ENCODE results near the gene NUDT9. TPM values are rescaled to one million over a fixed set of nuclear protein-coding genes. Genes with fewer than 3 reads are reported as not detected.
"Not testable (repeated sequence)": the region's sequence is repeated elsewhere in the genome, so short reads cannot be mapped to it uniquely, and the experiment has no call there.

The NUDT9 gene
- polyA plus RNA-seq, 1 of the 3 experiments (the other 2 are of a cell fraction) = 21.8 TPM

DNA sequence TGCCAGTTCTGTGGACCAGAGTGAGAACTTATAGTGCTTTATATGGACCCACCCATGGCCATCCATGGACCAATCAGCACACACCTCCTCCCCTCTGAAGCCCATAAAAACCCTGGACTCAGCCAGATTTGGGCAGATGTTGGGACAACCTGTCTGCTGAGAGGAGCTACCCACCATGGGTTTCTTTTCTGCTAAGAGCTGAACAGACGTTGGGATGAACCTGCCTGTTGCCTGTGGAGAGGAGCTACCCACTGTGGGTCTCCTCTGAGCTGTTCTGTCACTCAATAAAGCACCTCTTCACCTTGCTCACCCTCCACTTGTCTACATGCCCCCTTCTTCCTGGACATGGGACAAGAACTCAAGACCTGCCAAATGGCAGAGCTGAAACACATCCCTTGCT is 22.4 kb upstream of the NUDT9 start (continued):
- no peak for TF ChIP-seq MEF2A (IDR thresholded peaks at IDR 0.05; ENCODE audit: borderline replicate concordance, low read depth)
- TF ChIP-seq GATA2 (CRISPR knock-in tag; IDR thresholded peaks at IDR 0.05) = no peak

DNA sequence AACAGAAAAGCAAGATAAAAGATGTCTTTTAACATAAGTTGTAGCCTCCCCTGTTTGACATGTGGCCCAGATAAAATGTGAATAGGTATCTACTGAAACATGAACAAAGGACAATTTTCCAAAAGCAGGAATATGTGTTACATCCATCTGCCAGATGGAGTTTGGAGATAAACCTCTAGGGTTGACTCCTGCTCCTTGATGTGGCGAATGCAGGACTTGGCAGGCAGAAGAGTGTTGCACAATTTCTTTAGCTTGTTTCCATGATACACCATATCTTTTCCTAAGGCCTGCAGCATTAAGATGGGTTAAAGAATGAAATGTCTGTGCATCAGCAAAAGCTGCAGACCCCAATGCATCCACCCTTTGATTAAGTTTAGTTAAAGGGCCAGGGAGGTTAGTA is 18.6 kb upstream of the NUDT9 start:
- CTCF ChIA-PET; H3K79me2 ChIP-seq (ENCODE audit: insufficient read depth); DNase-seq; H3K4me3 ChIP-seq (ENCODE audit: low read depth in 2 of 2, low read length in 1 of 2); H3K9me2 ChIP-seq; H4K20me1 ChIP-seq (ENCODE audit: insufficient read depth); H2AFZ ChIP-seq (ENCODE audit: low read depth); POLR2A ChIA-PET; H3K9ac ChIP-seq; H3K27me3 ChIP-seq (ENCODE audit: insufficient read depth); H3K4me2 ChIP-seq; H3K36me3 ChIP-seq (replicated peaks in 1 of 2; ENCODE audit: control insufficient read depth in 1 of 2, insufficient read depth in 2 of 2, low read length in 1 of 2); H3K9me3 ChIP-seq; H3K4me1 ChIP-seq (ENCODE audit: control insufficient read depth in 1 of 2, insufficient read depth in 2 of 2, low read depth in 1 of 2, low read length in 1 of 2); H3K27ac ChIP-seq (ENCODE audit: low read depth in 2 of 2, low read length in 1 of 2); H3F3A ChIP-seq (replicated peaks; ENCODE audit: insufficient read depth): not testable (repeated sequence)
- WGBS (ENCODE audit: low lambda C conversion rate) = 37% methylated on average over 1 of the region's 1 CpG

- no peak for DNase-seq
- H3K9me2 ChIP-seq = no peaks in the 10 kb centered on the region
- H3K4me2 ChIP-seq = no peak overlapping the region
- no peak overlapping the region for H3K4me3 ChIP-seq (ENCODE audit: low read depth in 2 of 2, low read length in 1 of 2)
- no peaks in the 10 kb centered on the region for H3K79me2 ChIP-seq (ENCODE audit: insufficient read depth)
- ChIA-PET CTCF (interaction anchor here (0.8 kb wide), 1 partner anchor 1059 kb away, joined by 3 read pairs; no protein-coding TSS in a partner anchor), POLR2A (no interaction called here)
- 63% methylated on average over 5 of the region's 5 CpGs for WGBS (ENCODE audit: low lambda C conversion rate)
- no peaks in the 10 kb centered on the region for H3K36me3 ChIP-seq (replicated peaks in 1 of 2; ENCODE audit: control insufficient read depth in 1 of 2, insufficient read depth in 2 of 2, low read length in 1 of 2)
- no peaks in the 10 kb centered on the region for H4K20me1 ChIP-seq (ENCODE audit: insufficient read depth)
- H3K9ac ChIP-seq = no peak overlapping the region
- no peaks in the 10 kb centered on the region for H3K27me3 ChIP-seq (ENCODE audit: insufficient read depth)
- no peak overlapping the region for H3K27ac ChIP-seq (ENCODE audit: low read depth in 2 of 2, low read length in 1 of 2)
- no peaks in the 10 kb centered on the region; the same call in 1 of the 2 replicates for H3K9me3 ChIP-seq
- H3K4me1 ChIP-seq (ENCODE audit: control insufficient read depth in 1 of 2, insufficient read depth in 2 of 2, low read depth in 1 of 2, low read length in 1 of 2) = no peaks in the 10 kb centered on the region
- TF ChIP-seq, protein P1, sequence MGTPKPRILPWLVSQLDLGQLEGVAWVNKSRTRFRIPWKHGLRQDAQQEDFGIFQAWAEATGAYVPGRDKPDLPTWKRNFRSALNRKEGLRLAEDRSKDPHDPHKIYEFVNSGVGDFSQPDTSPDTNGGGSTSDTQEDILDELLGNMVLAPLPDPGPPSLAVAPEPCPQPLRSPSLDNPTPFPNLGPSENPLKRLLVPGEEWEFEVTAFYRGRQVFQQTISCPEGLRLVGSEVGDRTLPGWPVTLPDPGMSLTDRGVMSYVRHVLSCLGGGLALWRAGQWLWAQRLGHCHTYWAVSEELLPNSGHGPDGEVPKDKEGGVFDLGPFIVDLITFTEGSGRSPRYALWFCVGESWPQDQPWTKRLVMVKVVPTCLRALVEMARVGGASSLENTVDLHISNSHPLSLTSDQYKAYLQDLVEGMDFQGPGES (IDR thresholded peaks at IDR 0.05; ENCODE audit: low read depth, low read length) = no peak
- no peak overlapping the region for H2AFZ ChIP-seq (ENCODE audit: low read depth)
- H3F3A ChIP-seq (replicated peaks; ENCODE audit: insufficient read depth) = no peaks in the 10 kb centered on the region
These were observed 17.1 kb upstream of the NUDT9 start for GRCh38 chr4:87405211-87405820.

DNA sequence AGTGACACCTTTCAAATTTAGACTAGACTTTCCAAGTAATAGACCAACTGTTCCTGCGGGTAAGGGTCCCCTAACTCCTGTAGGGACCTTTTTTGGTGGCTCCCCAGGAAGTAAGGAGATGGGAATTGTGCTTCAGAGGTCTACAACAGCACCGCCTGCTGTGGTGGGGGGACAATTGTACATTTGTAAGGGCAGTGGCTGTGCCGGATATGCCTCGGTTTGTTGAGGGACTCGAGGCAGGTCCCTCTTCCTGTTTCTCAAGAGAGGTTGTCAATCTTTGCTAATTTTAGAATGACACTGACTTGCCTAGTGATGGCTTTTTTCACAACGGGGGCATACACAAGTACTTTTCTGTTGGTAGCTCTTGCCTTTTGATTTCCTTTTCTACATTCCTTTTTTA is 15.9 kb upstream of the NUDT9 start:
- Histone ChIP-seq H3F3A (replicated peaks; ENCODE audit: insufficient read depth) (no peaks in the 10 kb centered on the region), H3K9ac (no peak overlapping the region), H3K4me3 (ENCODE audit: low read depth in 2 of 2, low read length in 1 of 2) (no peak overlapping the region), H3K36me3 (replicated peaks in 1 of 2; ENCODE audit: control insufficient read depth in 1 of 2, insufficient read depth in 2 of 2, low read length in 1 of 2) (no peaks in the 10 kb centered on the region), H3K27me3 (ENCODE audit: insufficient read depth) (no peaks in the 10 kb centered on the region), H3K9me3 (no peaks in the 10 kb centered on the region; the same call in 1 of the 2 replicates), H3K9me2 (no peaks in the 10 kb centered on the region), H3K27ac (ENCODE audit: low read depth in 2 of 2, low read length in 1 of 2) (no peak overlapping the region), H3K4me1 (ENCODE audit: control insufficient read depth in 1 of 2, insufficient read depth in 2 of 2, low read depth in 1 of 2, low read length in 1 of 2) (no peaks in the 10 kb centered on the region), H3K4me2 (no peak overlapping the region), H3K79me2 (ENCODE audit: insufficient read depth) (no peaks in the 10 kb centered on the region), H4K20me1 (ENCODE audit: insufficient read depth) (no peaks in the 10 kb centered on the region), H2AFZ (ENCODE audit: low read depth) (0 out of 2 replicates have a peak overlapping the region, but pooled peaks have one; percentile 41)
- ChIA-PET POLR2A (no interaction called here), CTCF (interaction anchor here (1.1 kb wide), 1 partner anchor 30 kb away, joined by 3 read pairs; no protein-coding TSS in a partner anchor)
- no peak for DNase-seq
- 61% methylated on average over 6 of the region's 6 CpGs for WGBS (ENCODE audit: low lambda C conversion rate)
- TF ChIP-seq TAF1 (IDR thresholded peaks at IDR 0.05; ENCODE audit: borderline replicate concordance, low read depth, low read length) = no peak
- TF ChIP-seq SMC3 (IDR thresholded peaks at IDR 0.05; ENCODE audit: low read depth, low read length) = no peak
- no peak for TF ChIP-seq CTCF (IDR thresholded peaks at IDR 0.05)
- TF ChIP-seq, protein P1 (IDR thresholded peaks at IDR 0.05; ENCODE audit: low read depth, low read length) = no peak
- TF ChIP-seq TCF12 (IDR thresholded peaks at IDR 0.05) = no peak
- TF ChIP-seq FOXJ3 (CRISPR knock-in tag; IDR thresholded peaks at IDR 0.05) = no peak
- TF ChIP-seq FOSL2 (IDR thresholded peaks at IDR 0.05; ENCODE audit: borderline replicate concordance, low read depth) = no peak
- TF ChIP-seq GABPA (IDR thresholded peaks at IDR 0.05; ENCODE audit: low read depth) = no peak
- TF ChIP-seq EP300 (IDR thresholded peaks at IDR 0.05; ENCODE audit: borderline replicate concordance in 1 of 2, low read depth in 1 of 2, low read length in 1 of 2) = no peak

Data from SK-N-SH (cell line).